Adrenal gland (tissue), 12 donors: ENCODE data around the gene TOX2. TPM values are rescaled to one million over a fixed set of nuclear protein-coding genes. Genes with fewer than 3 reads are reported as not detected.

Source experiments
- DNase-seq, 7 donors: peaks; one replicate each; pipeline ENCODE4 v3.0.0-alpha.2; 2019 to 2020
- H3K27ac ChIP-seq, 5 donors: fragments of 200-600 bp; sonication (generic) in 4 of 5; 1 replicate in 3 of 5; 2 replicates in 2 of 5; pipeline versions ENCODE4 v1.5.1 to v1.8.0; 2016 to 2020; ENCODE audit warnings: mild to moderate bottlenecking in 1 of 5
- H3K27me3 ChIP-seq: fragments of 200-600 bp; 2 replicates; pipeline ENCODE4 v1.8.0; 2021
- H3K36me3 ChIP-seq, 2 donors: fragments of 200-600 bp; replicated peaks in 1 of 2; 1 replicate in 1 of 2; 2 replicates in 1 of 2; pipeline versions ENCODE4 v1.5.1 to v1.8.0; 2018 to 2022
- H3K4me1 ChIP-seq, 2 donors: fragments of 200-600 bp; replicated peaks in 1 of 2; 1 replicate in 1 of 2; 2 replicates in 1 of 2; pipeline versions ENCODE4 v1.5.1 to v1.8.0; 2018 to 2021
- H3K4me3 ChIP-seq, 4 donors: fragments of 200-600 bp; sonication (generic) in 3 of 4; one replicate each; pipeline ENCODE4 v1.5.1; 2016 to 2018
- H3K9me3 ChIP-seq, 3 donors: fragments of 200-600 bp; sonication (generic) in 1 of 3; replicated peaks in 1 of 3; 1 replicate in 2 of 3; 2 replicates in 1 of 3; pipeline versions ENCODE4 v1.5.1 to v1.8.0; 2016 to 2021
- POLR2A ChIP-seq, 2 donors: fragments of 450-650 bp; IDR thresholded peaks; one replicate each; pipeline ENCODE4 v1.6.1; 2017; ENCODE audit warnings: antibody characterized with exemption in 2 of 2, mild to moderate bottlenecking in 2 of 2, moderate library complexity in 1 of 2
- WGBS, 4 donors: extraction: QIAGEN DNeasy Blood & Tissue Kit in 2 of 4; methylation state at CpG; one replicate each; pipeline versions ENCODE4 v1.1.5 to v1.1.7; 2013 to 2017; 5-methylcytosine and 5-hydroxymethylcytosine counted together
- intact Hi-C, 2 donors: fragments of 100-400 bp; cut with DNase I; formaldehyde crosslinking; loops; one replicate each; pipeline versions ENCODE4 v1.14.1 to v1.15.0; 2022 to 2023
- polyA plus RNA-seq, 3 donors: library from polyadenylated mRNA; stranded (reverse); fragments of 200-250 nt in 2 of 3; fragments of 350-450 nt in 1 of 3; fragmentation: Illumina TruSeq in 1 of 3; extraction: RNeasy Lipid Tissue Mini Kit (QIAGEN cat#74804) in 1 of 3; gene quantifications; one replicate each; pipeline ENCODE4 v1.2.3, GENCODE V29; 2013 to 2014
- total RNA-seq, 9 donors: library from RNA; depleted of rRNA in 4 of 9; stranded (reverse); fragments of >200 nt in 4 of 9; fragments of 120-200 nt in 1 of 9; fragmentation: NEBNext Ultra II Directional in 1 of 9; extraction: Animal tissue kit (Norgen Biotek cat#: 25700) in 1 of 9; gene quantifications; one replicate each; pipeline versions ENCODE4 v1.1.0 to v1.2.4, GENCODE V29; 2013 to 2023
- TF ChIP-seq, protein P1 (sequence below), 6 experiments: fragments of 450-650 bp in 4 of 6; fragments of 200-600 bp in 2 of 6; sonication (generic) in 1 of 6; IDR thresholded peaks; 1 replicate in 5 of 6; 2 replicates in 1 of 6; pipeline versions ENCODE4 v1.5.1 to v1.8.0; 2016 to 2021; ENCODE audit warnings: antibody characterized with exemption in 6 of 6, mild to moderate bottlenecking in 2 of 6, moderate library complexity in 1 of 6
- donor health status: healthy with polysubstance abuse.
- donor health status: Bipolar disorder and iron deficiency.
- donor health status: DM: yes; HTN: yes; CAD: no.
- donor health status: DM: no; HTN: no; CAD: no.
- donor health status: DM: no; HTN: no; CAD: no.
- donor health status: DM: yes; HTN: yes; CAD: no.

Gene TOX2
- total and polyA plus RNA-seq, 12 donors, result 0.33 to 7.6 (median 2.8) TPM

DNA sequence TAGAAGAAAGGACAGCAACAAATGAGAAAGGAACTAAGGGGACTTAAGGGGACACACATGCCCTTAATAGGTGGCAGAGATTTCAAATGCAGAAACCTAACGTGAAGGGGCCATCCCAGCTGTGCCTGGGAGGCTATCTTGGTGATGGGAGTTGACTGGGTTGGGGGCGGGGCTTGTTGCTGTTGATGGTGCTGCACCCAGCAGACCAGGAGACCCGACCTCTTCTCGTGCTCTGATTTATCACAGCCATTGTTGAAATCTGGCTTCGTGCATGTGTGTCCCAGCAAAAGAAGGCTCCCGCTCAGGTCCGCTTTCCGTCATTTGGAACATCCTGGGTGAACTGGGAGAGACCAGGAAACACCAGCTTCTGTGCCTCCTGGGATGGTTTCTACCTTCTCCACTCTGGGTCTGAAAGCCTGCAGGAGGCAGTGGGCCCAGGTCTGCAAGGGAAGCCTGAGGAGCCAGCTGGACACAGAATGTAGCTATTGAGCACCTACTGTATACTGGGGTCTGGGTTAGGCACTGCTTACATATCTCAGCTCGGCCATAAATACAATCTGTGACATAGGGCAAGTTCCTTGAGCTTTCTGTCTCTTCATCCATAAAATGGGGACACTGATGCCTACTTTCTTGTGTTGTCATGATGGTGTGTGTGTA is 32.1 kb downstream of the TOX2 start:
- no peak for TF ChIP-seq POLR2A (IDR thresholded peaks at IDR 0.05)
- TF ChIP-seq, protein P1, sequence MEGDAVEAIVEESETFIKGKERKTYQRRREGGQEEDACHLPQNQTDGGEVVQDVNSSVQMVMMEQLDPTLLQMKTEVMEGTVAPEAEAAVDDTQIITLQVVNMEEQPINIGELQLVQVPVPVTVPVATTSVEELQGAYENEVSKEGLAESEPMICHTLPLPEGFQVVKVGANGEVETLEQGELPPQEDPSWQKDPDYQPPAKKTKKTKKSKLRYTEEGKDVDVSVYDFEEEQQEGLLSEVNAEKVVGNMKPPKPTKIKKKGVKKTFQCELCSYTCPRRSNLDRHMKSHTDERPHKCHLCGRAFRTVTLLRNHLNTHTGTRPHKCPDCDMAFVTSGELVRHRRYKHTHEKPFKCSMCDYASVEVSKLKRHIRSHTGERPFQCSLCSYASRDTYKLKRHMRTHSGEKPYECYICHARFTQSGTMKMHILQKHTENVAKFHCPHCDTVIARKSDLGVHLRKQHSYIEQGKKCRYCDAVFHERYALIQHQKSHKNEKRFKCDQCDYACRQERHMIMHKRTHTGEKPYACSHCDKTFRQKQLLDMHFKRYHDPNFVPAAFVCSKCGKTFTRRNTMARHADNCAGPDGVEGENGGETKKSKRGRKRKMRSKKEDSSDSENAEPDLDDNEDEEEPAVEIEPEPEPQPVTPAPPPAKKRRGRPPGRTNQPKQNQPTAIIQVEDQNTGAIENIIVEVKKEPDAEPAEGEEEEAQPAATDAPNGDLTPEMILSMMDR (IDR thresholded peaks at IDR 0.05), result no peak
- peaks cover 0 to 22% of the 10 kb centered on the region in 2 donors for H3K4me1 ChIP-seq
- H3K27ac ChIP-seq, result no peak overlapping the region
- H3K27me3 ChIP-seq, result no peaks in the 10 kb centered on the region
- no peaks in the 10 kb centered on the region for H3K9me3 ChIP-seq
- WGBS, 4 donors, result 85 to 90% (median 85%) methylated on average over 9 of the region's 9 CpGs
- no peak overlapping the region for H3K4me3 ChIP-seq
- intact Hi-C loops, result no loop called here
- no peaks in the 10 kb centered on the region for H3K36me3 ChIP-seq
- no peak for DNase-seq

GRCh38 chr20:43947316-43947710 is 32.7 kb downstream of the TOX2 start:
- DNase-seq, result no peak
- Histone ChIP-seq H3K4me3 (no peak overlapping the region), H3K27ac (no peak overlapping the region), H3K9me3 (no peaks in the 10 kb centered on the region), H3K27me3 (no peaks in the 10 kb centered on the region), H3K4me1 (peaks cover 0 to 17% of the 10 kb centered on the region in 2 donors), H3K36me3 (no peaks in the 10 kb centered on the region)
- intact Hi-C loops, result no loop called here
- TF ChIP-seq, protein P1 (IDR thresholded peaks at IDR 0.05), result no peak
- no peak for TF ChIP-seq POLR2A (IDR thresholded peaks at IDR 0.05)
- WGBS, 4 donors, result 90 to 97% (median 91%) methylated on average over 6 of the region's 6 CpGs

DNA sequence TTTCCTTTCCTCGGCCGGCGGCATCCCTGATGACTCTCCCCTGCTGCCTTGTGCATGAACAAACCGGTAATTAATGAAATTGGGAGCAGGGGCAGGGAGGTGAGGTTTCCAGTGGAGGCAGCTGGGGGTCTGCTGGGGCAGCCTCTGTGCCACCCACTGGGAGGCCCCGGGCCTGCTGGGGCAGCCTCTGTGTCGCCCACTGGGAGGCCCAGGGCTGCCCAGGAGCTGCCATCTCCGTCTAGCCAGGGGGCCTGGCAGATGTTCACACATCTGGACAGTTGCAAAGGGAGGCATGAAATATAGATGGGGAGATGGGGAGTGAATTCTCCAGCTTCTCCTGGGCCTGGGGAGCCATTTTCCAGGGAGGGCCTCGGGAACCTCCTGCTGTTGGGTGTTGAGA is 33.8 kb downstream of the TOX2 start:
- no peaks in the 10 kb centered on the region for H3K9me3 ChIP-seq
- H3K4me1 ChIP-seq, result peaks cover 0 to 8% of the 10 kb centered on the region in 2 donors
- TF ChIP-seq, protein P1 (IDR thresholded peaks at IDR 0.05), result no peak
- TF ChIP-seq POLR2A (IDR thresholded peaks at IDR 0.05), result no peak
- H3K27ac ChIP-seq, result no peak overlapping the region
- H3K4me3 ChIP-seq, result no peak overlapping the region
- 76 to 88% (median 85%) methylated on average over 7 to 8 of the region's 8 CpGs for WGBS, 4 donors
- intact Hi-C loops, result no loop called here
- H3K36me3 ChIP-seq, result no peaks in the 10 kb centered on the region
- H3K27me3 ChIP-seq, result no peaks in the 10 kb centered on the region
- no peak for DNase-seq

DNA sequence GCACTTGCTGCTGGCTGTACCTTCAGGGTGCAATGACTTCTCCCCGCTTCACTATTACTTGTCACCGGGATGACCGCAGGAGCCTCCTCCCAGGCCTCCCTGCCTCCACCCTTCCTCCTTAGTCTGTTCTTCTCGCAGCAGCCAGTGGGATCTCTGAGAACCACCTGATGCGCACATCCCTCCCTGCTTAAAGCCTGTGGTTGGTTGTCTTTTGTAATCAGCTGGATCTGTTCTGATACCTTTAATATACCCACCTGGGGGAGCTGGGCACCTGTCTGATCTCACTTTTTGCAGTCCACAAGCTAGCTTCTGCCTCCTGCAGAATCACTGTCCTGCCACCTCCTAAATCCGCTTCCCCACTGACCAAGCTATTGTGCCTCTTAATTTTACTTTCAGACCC is 34.6 kb downstream of the TOX2 start:
- Histone ChIP-seq H3K36me3 (no peaks in the 10 kb centered on the region), H3K4me1 (peaks cover 0 to 8% of the 10 kb centered on the region in 2 donors), H3K27ac (no peak overlapping the region), H3K9me3 (no peaks in the 10 kb centered on the region), H3K4me3 (no peak overlapping the region), H3K27me3 (no peaks in the 10 kb centered on the region)
- 92 to 95% (median 94%) methylated on average over 6 of the region's 6 CpGs for WGBS, 4 donors
- TF ChIP-seq, protein P1 (IDR thresholded peaks at IDR 0.05), result no peak
- TF ChIP-seq POLR2A (IDR thresholded peaks at IDR 0.05), result no peak
- no peak for DNase-seq
- intact Hi-C loops, result no loop called here
